ENCODE data around the gene FOXN1. TPM values are rescaled to one million over a fixed set of nuclear protein-coding genes. Genes with fewer than 3 reads are reported as not detected.

Gene FOXN1
- total RNA-seq, 1 donor, result not detected

DNA sequence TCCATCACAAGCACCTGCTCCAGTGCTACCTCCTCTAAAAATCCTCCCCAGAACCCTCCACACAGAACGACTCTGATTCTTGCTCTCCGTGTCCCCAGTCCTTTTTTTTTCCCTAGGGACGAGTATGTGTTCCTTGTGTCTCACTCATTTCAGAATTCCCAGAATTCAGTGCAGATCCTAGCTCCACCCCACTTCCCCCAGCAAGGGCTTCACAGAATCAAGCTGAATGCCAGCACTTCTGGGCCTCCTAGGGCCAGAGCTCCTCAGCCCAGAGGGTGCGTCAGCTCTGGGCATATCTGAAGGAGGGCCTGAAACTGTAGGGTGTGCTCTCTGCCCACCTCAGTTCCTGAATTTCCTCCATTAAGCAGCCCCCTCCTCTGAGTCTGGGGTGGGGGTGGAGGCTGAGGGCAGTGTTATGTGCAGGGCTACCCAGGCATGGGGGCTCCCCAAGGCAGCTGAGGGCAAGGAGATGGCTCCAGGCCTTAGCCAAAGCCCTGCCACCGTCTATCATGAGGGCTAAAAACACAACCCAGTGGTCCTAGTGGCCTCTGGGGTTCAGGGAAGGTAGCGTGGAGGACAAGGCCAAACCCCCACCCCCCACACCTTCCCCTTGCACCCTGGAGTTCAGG is 39.8 kb downstream of the FOXN1 start:
- no peaks in the 10 kb centered on the region for H3K9me3 ChIP-seq (ENCODE audit: low read depth, low read length)
- peaks cover 9% of the 10 kb centered on the region for H3K79me2 ChIP-seq (ENCODE audit: insufficient read depth, low read length)
- peak; percentile 68 for DNase-seq (ENCODE audit: insufficient read length, low spot score, missing footprints)
- H3K4me1 ChIP-seq (ENCODE audit: insufficient read depth, low read length), result no peaks in the 10 kb centered on the region
- no peak overlapping the region for H2AFZ ChIP-seq (ENCODE audit: low read length)
- TF ChIP-seq, protein P1, sequence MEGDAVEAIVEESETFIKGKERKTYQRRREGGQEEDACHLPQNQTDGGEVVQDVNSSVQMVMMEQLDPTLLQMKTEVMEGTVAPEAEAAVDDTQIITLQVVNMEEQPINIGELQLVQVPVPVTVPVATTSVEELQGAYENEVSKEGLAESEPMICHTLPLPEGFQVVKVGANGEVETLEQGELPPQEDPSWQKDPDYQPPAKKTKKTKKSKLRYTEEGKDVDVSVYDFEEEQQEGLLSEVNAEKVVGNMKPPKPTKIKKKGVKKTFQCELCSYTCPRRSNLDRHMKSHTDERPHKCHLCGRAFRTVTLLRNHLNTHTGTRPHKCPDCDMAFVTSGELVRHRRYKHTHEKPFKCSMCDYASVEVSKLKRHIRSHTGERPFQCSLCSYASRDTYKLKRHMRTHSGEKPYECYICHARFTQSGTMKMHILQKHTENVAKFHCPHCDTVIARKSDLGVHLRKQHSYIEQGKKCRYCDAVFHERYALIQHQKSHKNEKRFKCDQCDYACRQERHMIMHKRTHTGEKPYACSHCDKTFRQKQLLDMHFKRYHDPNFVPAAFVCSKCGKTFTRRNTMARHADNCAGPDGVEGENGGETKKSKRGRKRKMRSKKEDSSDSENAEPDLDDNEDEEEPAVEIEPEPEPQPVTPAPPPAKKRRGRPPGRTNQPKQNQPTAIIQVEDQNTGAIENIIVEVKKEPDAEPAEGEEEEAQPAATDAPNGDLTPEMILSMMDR (IDR thresholded peaks at IDR 0.05; ENCODE audit: extremely low read depth, low read depth, low read length), result no peak
- H3K4me3 ChIP-seq (ENCODE audit: insufficient read depth, low read length), result no peak overlapping the region
- no peaks in the 10 kb centered on the region for H3K27me3 ChIP-seq (ENCODE audit: insufficient read depth, low read length)
- H3K36me3 ChIP-seq (ENCODE audit: insufficient read depth, low read length), result peaks cover 11% of the 10 kb centered on the region
- H4K20me1 ChIP-seq (ENCODE audit: insufficient read depth, low read length), result peaks cover 29% of the 10 kb centered on the region
- no peak overlapping the region for H3K4me2 ChIP-seq (ENCODE audit: insufficient read depth, low read length)
- no peak overlapping the region for H3K27ac ChIP-seq (ENCODE audit: low read depth, low read length)

DNA sequence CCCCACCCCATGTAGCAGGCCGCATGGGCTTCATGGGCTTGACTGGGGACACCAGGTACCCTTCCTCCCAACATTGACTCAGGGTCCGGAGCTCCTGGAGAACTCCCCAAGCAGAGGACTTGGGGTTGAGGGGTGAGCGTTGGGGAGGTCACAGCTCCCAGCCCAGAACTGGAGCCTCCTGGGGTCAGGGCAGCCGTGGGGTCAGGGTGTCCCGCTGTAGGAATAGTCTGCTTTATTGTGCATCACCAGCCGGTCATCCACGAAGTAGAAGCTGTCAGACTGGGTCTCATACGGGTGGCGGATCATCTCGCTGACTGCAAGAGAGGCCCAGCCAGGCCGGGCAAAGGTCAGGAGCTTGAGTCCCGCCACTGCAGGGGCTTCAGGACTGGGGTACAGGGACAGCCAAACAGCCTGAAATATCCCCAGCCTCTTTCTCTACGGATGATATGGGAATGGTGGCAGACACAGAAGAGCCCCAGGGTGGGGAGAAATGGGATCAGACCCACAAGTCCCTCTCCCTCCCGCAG is 41.0 kb downstream of the FOXN1 start:
- Histone ChIP-seq H3K27me3 (ENCODE audit: insufficient read depth, low read length) (no peaks in the 10 kb centered on the region), H4K20me1 (ENCODE audit: insufficient read depth, low read length) (peaks cover 39% of the 10 kb centered on the region), H3K9me3 (ENCODE audit: low read depth, low read length) (no peaks in the 10 kb centered on the region), H3K27ac (ENCODE audit: low read depth, low read length) (no peak overlapping the region), H3K36me3 (ENCODE audit: insufficient read depth, low read length) (peaks cover 11% of the 10 kb centered on the region), H3K79me2 (ENCODE audit: insufficient read depth, low read length) (peaks cover 20% of the 10 kb centered on the region), H3K4me3 (ENCODE audit: insufficient read depth, low read length) (no peak overlapping the region), H3K4me2 (ENCODE audit: insufficient read depth, low read length) (no peak overlapping the region), H3K4me1 (ENCODE audit: insufficient read depth, low read length) (peaks cover 5% of the 10 kb centered on the region), H2AFZ (ENCODE audit: low read length) (no peak overlapping the region)
- TF ChIP-seq, protein P1 (IDR thresholded peaks at IDR 0.05; ENCODE audit: extremely low read depth, low read depth, low read length), result no peak
- DNase-seq (ENCODE audit: insufficient read length, low spot score, missing footprints), result no peak

DNA sequence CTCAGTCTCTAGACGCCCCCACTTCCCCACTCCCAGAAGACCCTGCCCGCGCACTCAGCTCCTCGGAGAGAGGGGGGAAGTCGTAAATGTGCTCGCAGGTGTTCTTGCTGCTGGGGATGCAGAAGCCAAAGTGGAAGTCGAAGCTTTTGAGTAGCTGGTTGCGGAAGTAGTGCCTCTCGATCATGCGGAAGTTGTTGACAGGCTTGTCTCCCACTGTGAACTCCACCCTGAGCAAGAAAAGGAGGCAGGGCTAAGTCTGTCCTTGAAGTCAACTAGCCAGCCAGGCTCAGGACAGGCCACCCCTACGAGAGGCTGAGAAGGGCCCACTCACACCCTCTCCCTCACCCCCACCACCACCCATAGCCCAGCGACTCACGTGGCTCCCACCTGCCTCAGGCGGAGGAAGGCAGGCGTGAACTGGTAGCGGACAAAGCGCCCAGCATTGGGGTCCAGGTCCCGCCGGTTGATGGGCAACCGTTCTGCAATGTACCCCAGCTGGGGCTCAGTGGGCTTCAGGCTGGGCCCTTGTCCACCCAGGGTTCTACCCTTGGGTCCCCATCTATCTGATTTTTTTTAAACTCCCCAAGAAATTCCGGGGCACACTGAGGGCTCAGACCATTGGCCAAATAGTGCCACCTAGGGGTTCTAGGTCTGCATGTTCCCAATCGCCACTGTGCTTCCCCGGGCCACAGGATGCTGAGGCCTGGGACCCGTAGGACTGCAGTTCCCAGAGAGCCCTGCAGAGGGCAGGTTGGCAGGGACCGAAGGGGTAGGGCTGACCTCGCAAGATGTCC is 41.7 kb downstream of the FOXN1 start:
- peaks cover 39% of the 10 kb centered on the region for H4K20me1 ChIP-seq (ENCODE audit: insufficient read depth, low read length)
- H3K36me3 ChIP-seq (ENCODE audit: insufficient read depth, low read length), result peaks cover 11% of the 10 kb centered on the region
- no peak overlapping the region for H3K27ac ChIP-seq (ENCODE audit: low read depth, low read length)
- H3K27me3 ChIP-seq (ENCODE audit: insufficient read depth, low read length), result no peaks in the 10 kb centered on the region
- no peak overlapping the region for H3K4me3 ChIP-seq (ENCODE audit: insufficient read depth, low read length)
- H3K79me2 ChIP-seq (ENCODE audit: insufficient read depth, low read length), result peaks cover 20% of the 10 kb centered on the region
- no peak overlapping the region for H2AFZ ChIP-seq (ENCODE audit: low read length)
- DNase-seq (ENCODE audit: insufficient read length, low spot score, missing footprints), result peak; percentile 98
- H3K4me1 ChIP-seq (ENCODE audit: insufficient read depth, low read length), result peaks cover 5% of the 10 kb centered on the region
- H3K9me3 ChIP-seq (ENCODE audit: low read depth, low read length), result no peaks in the 10 kb centered on the region
- no peak overlapping the region for H3K4me2 ChIP-seq (ENCODE audit: insufficient read depth, low read length)
- TF ChIP-seq, protein P1 (IDR thresholded peaks at IDR 0.05; ENCODE audit: extremely low read depth, low read depth, low read length), result peak; percentile 96
